NCI-H1930 (cell line): ENCODE results near the gene GLCE.
A peak's percentile ranks its signal among the peaks of the same experiment; 100 is the strongest.
"Not testable (repeated sequence)": the region's sequence is repeated elsewhere in the genome, so short reads cannot be mapped to it uniquely, and the experiment has no call there.

Experiments used
- DNase-seq, 2 experiments: peaks; one replicate each; lab custom pipeline; 2025; lab: John Stamatoyannopoulos, UW

GLCE gene

GRCh38 chr15:69159805-69160140 is 662 bp upstream of the GLCE start:
- no peak for DNase-seq

GRCh38 chr15:69161079-69161877 is 843 bp downstream of the GLCE start:
- peak in 1 of 2 experiments; percentile 24 for DNase-seq

GRCh38 chr15:69161878-69162213 is 1.4 kb downstream of the GLCE start:
- DNase-seq, result no peak

- no peak for DNase-seq
Observed at GRCh38 chr15:69163141-69163669, 2.8 kb downstream of the GLCE start.

- no peak for DNase-seq
Observed at GRCh38 chr15:69164807-69165636, 4.6 kb downstream of the GLCE start.

GRCh38 chr15:69165637-69166025 is 5.2 kb downstream of the GLCE start:
- DNase-seq, result no peak

- no peak for DNase-seq
Observed at GRCh38 chr15:69167218-69167846, 6.9 kb downstream of the GLCE start.

GRCh38 chr15:69168361-69168760 is 7.9 kb downstream of the GLCE start:
- DNase-seq, result not testable (repeated sequence)

GRCh38 chr15:69169540-69169939 is 9.1 kb downstream of the GLCE start:
- not testable (repeated sequence) for DNase-seq

- no peak for DNase-seq
Observed at GRCh38 chr15:69170597-69170996, 10.2 kb downstream of the GLCE start.

- no peak for DNase-seq
Observed at GRCh38 chr15:69172847-69173246, 12.4 kb downstream of the GLCE start.

GRCh38 chr15:69175536-69175935 is 15.1 kb downstream of the GLCE start:
- DNase-seq, result no peak

- no peak for DNase-seq
Observed at GRCh38 chr15:69181424-69181823, 21.0 kb downstream of the GLCE start.

GRCh38 chr15:69185216-69185615 is 24.8 kb downstream of the GLCE start:
- DNase-seq, result no peak

GRCh38 chr15:69185706-69186105 is 25.3 kb downstream of the GLCE start:
- DNase-seq, result no peak

GRCh38 chr15:69189157-69189556 is 28.7 kb downstream of the GLCE start:
- DNase-seq, result no peak

GRCh38 chr15:69190091-69190490 is 29.7 kb downstream of the GLCE start:
- DNase-seq, result no peak

- no peak for DNase-seq
Observed at GRCh38 chr15:69190504-69190903, 30.1 kb downstream of the GLCE start.

GRCh38 chr15:69194025-69194827 is 33.8 kb downstream of the GLCE start:
- no peak for DNase-seq

- DNase-seq, result no peak
Observed at GRCh38 chr15:69194854-69195253, 34.4 kb downstream of the GLCE start.

GRCh38 chr15:69200832-69201745 is 40.7 kb downstream of the GLCE start:
- DNase-seq, result no peak
